Osteocyte (in vitro differentiated cells): ENCODE measurements around the gene SMARCD2. TPM values are rescaled to one million over a fixed set of nuclear protein-coding genes. Genes with fewer than 3 reads are reported as not detected.

ENCODE experiments used
- DNase-seq: peaks from one replicate; pipeline ENCODE4 v3.0.0; 2021; ENCODE audit warnings: mixed read lengths; ENCODE audit not compliant: unreplicated experiment; ENCODE audit errors: extremely low spot score
- H3K27ac Mint-ChIP-seq: one replicate; pipeline ENCODE4 v1.8.0; 2021; ENCODE audit warnings: mild to moderate bottlenecking, mixed read lengths; ENCODE audit not compliant: unreplicated experiment
- H3K27me3 Mint-ChIP-seq: one replicate; pipeline ENCODE4 v1.8.0; 2021; ENCODE audit warnings: mixed read lengths; ENCODE audit not compliant: unreplicated experiment
- H3K36me3 Mint-ChIP-seq: one replicate; pipeline ENCODE4 v1.8.0; 2021; ENCODE audit warnings: mixed read lengths; ENCODE audit not compliant: unreplicated experiment
- H3K4me1 Mint-ChIP-seq: one replicate; pipeline ENCODE4 v1.8.0; 2021; ENCODE audit warnings: mixed read lengths; ENCODE audit not compliant: unreplicated experiment
- H3K4me3 Mint-ChIP-seq: one replicate; pipeline ENCODE4 v1.8.0; 2021; ENCODE audit warnings: mild to moderate bottlenecking, moderate library complexity, mixed read lengths; ENCODE audit not compliant: unreplicated experiment
- H3K9me3 Mint-ChIP-seq: one replicate; pipeline ENCODE4 v1.8.0; 2021; ENCODE audit warnings: mixed read lengths; ENCODE audit not compliant: unreplicated experiment
- total RNA-seq: library from RNA; stranded (reverse); gene quantifications from 2 replicates; pipeline ENCODE4 v1.2.1, GENCODE V29; 2021
- TF ChIP-seq, protein P1 (sequence below): fragments of 200-600 bp; sonication (generic); IDR thresholded peaks from 2 replicates; pipeline ENCODE4 v1.5.0; 2021; ENCODE audit warnings: antibody characterized with exemption, mild to moderate bottlenecking, moderate library complexity

SMARCD2 gene
- total RNA-seq, 1 donor from 2014 or later, result 42.6 TPM

- Mint-ChIP-seq H3K9me3 (no peaks in the 10 kb centered on the region), H3K36me3 (peaks cover 25% of the 10 kb centered on the region), H3K4me3 (no peak overlapping the region), H3K27ac (no peak overlapping the region), H3K27me3 (no peaks in the 10 kb centered on the region), H3K4me1 (peaks cover 23% of the 10 kb centered on the region)
- TF ChIP-seq, protein P1, sequence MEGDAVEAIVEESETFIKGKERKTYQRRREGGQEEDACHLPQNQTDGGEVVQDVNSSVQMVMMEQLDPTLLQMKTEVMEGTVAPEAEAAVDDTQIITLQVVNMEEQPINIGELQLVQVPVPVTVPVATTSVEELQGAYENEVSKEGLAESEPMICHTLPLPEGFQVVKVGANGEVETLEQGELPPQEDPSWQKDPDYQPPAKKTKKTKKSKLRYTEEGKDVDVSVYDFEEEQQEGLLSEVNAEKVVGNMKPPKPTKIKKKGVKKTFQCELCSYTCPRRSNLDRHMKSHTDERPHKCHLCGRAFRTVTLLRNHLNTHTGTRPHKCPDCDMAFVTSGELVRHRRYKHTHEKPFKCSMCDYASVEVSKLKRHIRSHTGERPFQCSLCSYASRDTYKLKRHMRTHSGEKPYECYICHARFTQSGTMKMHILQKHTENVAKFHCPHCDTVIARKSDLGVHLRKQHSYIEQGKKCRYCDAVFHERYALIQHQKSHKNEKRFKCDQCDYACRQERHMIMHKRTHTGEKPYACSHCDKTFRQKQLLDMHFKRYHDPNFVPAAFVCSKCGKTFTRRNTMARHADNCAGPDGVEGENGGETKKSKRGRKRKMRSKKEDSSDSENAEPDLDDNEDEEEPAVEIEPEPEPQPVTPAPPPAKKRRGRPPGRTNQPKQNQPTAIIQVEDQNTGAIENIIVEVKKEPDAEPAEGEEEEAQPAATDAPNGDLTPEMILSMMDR, result no peak
- no peak for DNase-seq
Observed at GRCh38 chr17:63783522-63783921, 59.0 kb downstream of the SMARCD2 start.

Other genes with a start within 250 kb of the SMARCD2 start
- 20.9 and 23.8 TPM in 2 replicates for gene TACO1, start 241.8 kb downstream of the SMARCD2 start, total RNA-seq
- 41.0 and 41.7 TPM in 2 replicates for gene MAP3K3, start 220.3 kb downstream of the SMARCD2 start, total RNA-seq
- 52.6 and 54.3 TPM in 2 replicates for gene LIMD2, start 142.6 kb downstream of the SMARCD2 start, total RNA-seq
- gene STRADA, start 100.9 kb downstream of the SMARCD2 start, total RNA-seq, result 42.9 and 50.6 TPM in 2 replicates
- gene CCDC47, start 69.1 kb downstream of the SMARCD2 start, total RNA-seq, result 80.6 and 87.5 TPM in 2 replicates
- gene DDX42, start 68.5 kb downstream of the SMARCD2 start, total RNA-seq, result 109 and 123 TPM in 2 replicates
- gene PSMC5, start 15.3 kb downstream of the SMARCD2 start, total RNA-seq, result 98.5 and 106 TPM in 2 replicates
- gene FTSJ3, start 15.0 kb downstream of the SMARCD2 start, total RNA-seq, result 36.1 and 37.4 TPM in 2 replicates
- not detected in 2 replicates for gene CSH2, start 31.0 kb upstream of the SMARCD2 start, total RNA-seq
- not detected in 2 replicates for gene GH2, start 39.3 kb upstream of the SMARCD2 start, total RNA-seq
- gene CSH1, start 53.9 kb upstream of the SMARCD2 start, total RNA-seq, result not detected in 2 replicates
- not detected in 2 replicates for gene CSHL1, start 68.6 kb upstream of the SMARCD2 start, total RNA-seq
- not detected in 2 replicates for gene GH1, start 76.2 kb upstream of the SMARCD2 start, total RNA-seq
- not detected in 2 replicates for gene CD79B, start 89.6 kb upstream of the SMARCD2 start, total RNA-seq
- gene SCN4A, start 130.2 kb upstream of the SMARCD2 start, total RNA-seq, result not detected in 2 replicates
- not detected in 2 replicates for gene PRR29, start 155.7 kb upstream of the SMARCD2 start, total RNA-seq
- gene ICAM2, start 177.9 kb upstream of the SMARCD2 start, total RNA-seq, result not detected in 2 replicates